Measurements from ENCODE around the gene UMAD1. TPM values are rescaled to one million over a fixed set of nuclear protein-coding genes. Genes with fewer than 3 reads are reported as not detected.

Gene UMAD1
- total and polyA plus RNA-seq, 8 donors, result 5.0 to 20.8 (median 17.2) TPM

GRCh38 chr7:7681936-7682329 lies 41.4 kb downstream of the UMAD1 start:
- H3K27ac ChIP-seq, result peak overlapping the region in 1 of 4 donors; percentile 65
- no peak overlapping the region for H3K4me3 ChIP-seq

GRCh38 chr7:7682861-7683260 lies 42.3 kb downstream of the UMAD1 start:
- Histone ChIP-seq H3K36me3 (no peaks in the 10 kb centered on the region), H3K9me3 (no peaks in the 10 kb centered on the region), H3K27ac (no peak overlapping the region), H3K4me1 (peaks cover 20 to 26% (median 22%) of the 10 kb centered on the region in 3 donors), H3K27me3 (no peaks in the 10 kb centered on the region), H3K4me3 (no peak overlapping the region)
- no peak for DNase-seq
- no peak for TF ChIP-seq CTCF (IDR thresholded peaks at IDR 0.05)
- intact Hi-C loops (cut with DNase I), result loop anchor here in 1 of 3 donors (10.0 kb wide), 1 partner anchor 82 kb away; no protein-coding TSS in a partner anchor
- ATAC-seq, result peak in 1 of 4 donors; percentile 7
- FAIRE-seq, result no peak
- 53 to 55% methylated on average over 5 of the region's 5 CpGs for WGBS, 2 donors

More at GRCh38 chr7:7681936-7682329, 41.4 kb downstream of the UMAD1 start:
- no peaks in the 10 kb centered on the region for H3K27me3 ChIP-seq
- ATAC-seq (peak in 2 of 4 donors; percentile 31 to 36), FAIRE-seq (no peak), DNase-seq (no peak)
- no peak for TF ChIP-seq CTCF (IDR thresholded peaks at IDR 0.05)
- H3K4me1 ChIP-seq, result peaks cover 20 to 26% (median 22%) of the 10 kb centered on the region in 3 donors
- intact Hi-C loops (cut with DNase I), result loop anchor here in 1 of 3 donors (10.0 kb wide), 1 partner anchor 83 kb away; no protein-coding TSS in a partner anchor
- no peaks in the 10 kb centered on the region for H3K9me3 ChIP-seq
- no peaks in the 10 kb centered on the region for H3K36me3 ChIP-seq

GRCh38 chr7:7686811-7687508 lies 46.4 kb downstream of the UMAD1 start:
- Histone ChIP-seq H3K36me3 (no peaks in the 10 kb centered on the region), H3K9me3 (no peaks in the 10 kb centered on the region), H3K4me1 (peaks cover 5 to 11% (median 9%) of the 10 kb centered on the region in 3 donors), H3K27me3 (no peaks in the 10 kb centered on the region), H3K27ac (no peak overlapping the region), H3K4me3 (no peak overlapping the region)
- FAIRE-seq (no peak), DNase-seq (no peak), ATAC-seq (no peak)
- WGBS, 2 donors, result 60 to 67% methylated on average over 2 of the region's 2 CpGs
- intact Hi-C loops (cut with DNase I), result loop anchor here in 1 of 3 donors (10.0 kb wide), 1 partner anchor 78 kb away; no protein-coding TSS in a partner anchor
- TF ChIP-seq CTCF (IDR thresholded peaks at IDR 0.05), result no peak

- intact Hi-C loops (cut with DNase I), result loop anchor here in 1 of 3 donors (10.0 kb wide), 1 partner anchor 77 kb away; no protein-coding TSS in a partner anchor
- H3K9me3 ChIP-seq, result no peaks in the 10 kb centered on the region
- FAIRE-seq (no peak), DNase-seq (no peak), ATAC-seq (no peak)
- H3K4me1 ChIP-seq, result peaks cover 0 to 4% (median under 1%) of the 10 kb centered on the region in 3 donors
- H3K36me3 ChIP-seq, result no peaks in the 10 kb centered on the region
- no peaks in the 10 kb centered on the region for H3K27me3 ChIP-seq
- no peak overlapping the region for H3K27ac ChIP-seq
- 14 to 33% methylated on average over 1 of the region's 1 CpG for WGBS, 2 donors
- TF ChIP-seq CTCF (IDR thresholded peaks at IDR 0.05), result no peak
- H3K4me3 ChIP-seq, result no peak overlapping the region
Measured at GRCh38 chr7:7687800-7688199, 47.2 kb downstream of the UMAD1 start.

- intact Hi-C loops (cut with DNase I), result loop anchor here in 1 of 3 donors (10.0 kb wide), 1 partner anchor 76 kb away; no protein-coding TSS in a partner anchor
- peak in 1 of 4 donors; percentile 58 for ATAC-seq
- Histone ChIP-seq H3K27me3 (no peaks in the 10 kb centered on the region), H3K27ac (no peak overlapping the region), H3K9me3 (no peaks in the 10 kb centered on the region), H3K4me1 (no peaks in the 10 kb centered on the region), H3K36me3 (no peaks in the 10 kb centered on the region), H3K4me3 (no peak overlapping the region)
- no peak for DNase-seq
- TF ChIP-seq CTCF (IDR thresholded peaks at IDR 0.05), result no peak
- 48 to 50% methylated on average over 6 of the region's 6 CpGs for WGBS, 2 donors
- no peak for FAIRE-seq
Measured at GRCh38 chr7:7688310-7688709, 47.8 kb downstream of the UMAD1 start.
